ENCODE results near the gene MAJIN.

GRCh38 chr11:64911142-64911541 lies 60.8 kb downstream of the MAJIN start:
- TF ChIP-seq BRCA1 (IDR thresholded peaks at IDR 0.05; ENCODE audit: low read depth, low read length) (no peak), POLR2AphosphoS5 (IDR thresholded peaks at IDR 0.05; ENCODE audit: low read length) (no peak), CREM (IDR thresholded peaks at IDR 0.05; ENCODE audit: low read depth) (no peak), CTCF (IDR thresholded peaks at IDR 0.05 in 2 of 3, conservative IDR thresholded peaks at IDR 0.05 in 1 of 3; ENCODE audit: control insufficient read depth in 2 of 3, extremely low read depth in 1 of 3, insufficient read depth in 1 of 3, low read depth in 3 of 3, low read length in 3 of 3) (no peak), HDAC2 (IDR thresholded peaks at IDR 0.05) (no peak), HCFC1 (IDR thresholded peaks at IDR 0.05; ENCODE audit: low read length) (no peak), EGR1 (IDR thresholded peaks at IDR 0.05; ENCODE audit: borderline replicate concordance in 1 of 2, low read depth in 2 of 2, low read length in 2 of 2) (no peak), EP300 (IDR thresholded peaks at IDR 0.05; ENCODE audit: borderline replicate concordance in 1 of 2, control insufficient read depth in 1 of 2, low read depth in 2 of 2, low read length in 2 of 2) (no peak)
